Activated gamma-delta T cell treated with anti-CD3 and anti-CD28 coated beads, Interleukin-2, amount 50 U/mL, for 16 hours (primary cell): ENCODE results near the gene TOR4A.
A peak's percentile ranks its signal among the peaks of the same experiment; 100 is the strongest.
"Not testable (repeated sequence)": the region's sequence is repeated elsewhere in the genome, so short reads cannot be mapped to it uniquely, and the experiment has no call there.

ENCODE experiments used
- DNase-seq: peaks from one replicate; pipeline ENCODE4 v3.0.0-alpha.2; 2020; ENCODE audit warnings: low read depth

TOR4A gene

GRCh38 chr9:137237759-137238726 is 39.5 kb upstream of the TOR4A start:
- DNase-seq = no peak

GRCh38 chr9:137239541-137240200 is 37.9 kb upstream of the TOR4A start:
- DNase-seq = not testable (repeated sequence)

- DNase-seq = peak; percentile 52
Observed at GRCh38 chr9:137240318-137240840, 37.1 kb upstream of the TOR4A start.

- DNase-seq = peak; percentile 98
Observed at GRCh38 chr9:137240841-137241489, 36.6 kb upstream of the TOR4A start, which contains the start of gene TUBB4B. Gene TUBB4B (plus strand): TSS chr9:137241287. CDS start chr9:137241361, 74 bp downstream.

- peak; percentile 57 for DNase-seq
Observed at GRCh38 chr9:137241490-137242268, 35.8 kb upstream of the TOR4A start.

- no peak for DNase-seq
Observed at GRCh38 chr9:137242269-137243203, 35.0 kb upstream of the TOR4A start.

GRCh38 chr9:137243266-137243625 is 34.3 kb upstream of the TOR4A start:
- not testable (repeated sequence) for DNase-seq

- DNase-seq = no peak
Observed at GRCh38 chr9:137243626-137244485, 33.7 kb upstream of the TOR4A start.

GRCh38 chr9:137244486-137245449 is 32.8 kb upstream of the TOR4A start:
- DNase-seq = no peak

- DNase-seq = no peak
Observed at GRCh38 chr9:137245450-137246421, 31.8 kb upstream of the TOR4A start.

GRCh38 chr9:137247135-137247915 is 30.2 kb upstream of the TOR4A start:
- no peak for DNase-seq

GRCh38 chr9:137247916-137248175 is 29.7 kb upstream of the TOR4A start:
- no peak for DNase-seq

GRCh38 chr9:137250329-137251193 is 27.0 kb upstream of the TOR4A start:
- no peak for DNase-seq

GRCh38 chr9:137251194-137251461 is 26.4 kb upstream of the TOR4A start, which contains the start of gene STPG3:
Gene STPG3 (plus strand): TSS chr9:137251286. CDS start chr9:137251287, 1 bp downstream.
- no peak for DNase-seq

GRCh38 chr9:137251490-137252268 is 25.8 kb upstream of the TOR4A start:
- DNase-seq = no peak
